Muscle layer of colon (tissue), 2 donors: Measurements from ENCODE around the gene MRS2.

ENCODE experiments used
- H3K27ac ChIP-seq: one replicate; pipeline ENCODE4 v1.7.0; 2013; ENCODE audit warnings: low read depth, mild to moderate bottlenecking, low read length, moderate library complexity
- H3K27me3 ChIP-seq, 2 donors: one replicate each; pipeline ENCODE4 v1.7.0; 2013; ENCODE audit warnings: low read length in 2 of 2, mild to moderate bottlenecking in 2 of 2; ENCODE audit not compliant: insufficient read depth in 2 of 2, control insufficient read depth in 1 of 2
- H3K36me3 ChIP-seq: one replicate; pipeline ENCODE4 v1.7.0; 2013; ENCODE audit warnings: mild to moderate bottlenecking, low read length; ENCODE audit not compliant: insufficient read depth
- H3K4me1 ChIP-seq: one replicate; pipeline ENCODE4 v1.7.0; 2013; ENCODE audit warnings: mild to moderate bottlenecking, low read length; ENCODE audit not compliant: insufficient read depth
- H3K4me3 ChIP-seq, 2 donors: one replicate each; pipeline ENCODE4 v1.7.0; 2013; ENCODE audit warnings: low read length in 2 of 2, low read depth in 1 of 2, mild to moderate bottlenecking in 1 of 2, moderate library complexity in 1 of 2
- H3K9ac ChIP-seq: one replicate; pipeline ENCODE4 v1.7.0; 2013; ENCODE audit warnings: low read length
- H3K9me3 ChIP-seq: one replicate; pipeline ENCODE4 v1.7.0; 2013; ENCODE audit warnings: mild to moderate bottlenecking, low read length
- donor health status: abdominal sarcoma.
- donor health status: Adenocarcinoma of cecum.

Gene MRS2

DNA sequence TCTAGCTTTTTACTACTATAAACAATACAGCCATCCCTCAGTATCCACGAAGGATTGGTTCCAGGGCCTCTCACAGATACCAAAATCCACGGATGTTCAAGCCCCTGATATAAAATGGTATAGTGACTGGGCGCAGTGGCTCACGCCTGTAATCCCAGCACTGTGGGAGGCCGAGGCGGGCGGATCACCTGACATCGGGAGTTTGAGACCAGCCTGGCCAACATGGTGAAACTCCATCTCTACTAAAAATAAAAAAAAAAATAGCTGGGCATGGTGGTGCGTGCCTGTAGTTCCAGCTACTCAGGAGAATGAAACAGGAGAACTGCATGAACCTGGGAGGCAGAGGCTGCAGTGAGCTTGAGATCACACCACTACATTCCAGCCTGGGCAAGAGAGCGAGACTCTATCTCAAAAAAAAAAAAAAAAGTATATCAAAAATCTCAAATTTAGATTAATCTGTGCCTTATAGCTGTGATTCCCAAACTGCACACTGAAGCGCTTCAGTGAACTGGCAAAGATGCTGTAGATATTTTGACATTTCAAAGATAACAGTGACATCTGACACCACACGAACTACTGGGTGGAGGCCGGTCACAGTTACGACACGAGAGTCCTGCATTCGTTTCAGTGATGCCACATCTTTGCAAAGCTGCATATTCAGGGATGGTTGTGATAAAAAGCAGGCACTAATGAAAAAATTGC, 38.3 kb downstream of the MRS2 start:
- H3K4me1 ChIP-seq: no peaks in the 10 kb centered on the region
- no peaks in the 10 kb centered on the region for H3K27me3 ChIP-seq
- no peak overlapping the region for H3K27ac ChIP-seq
- H3K9ac ChIP-seq: no peak overlapping the region
- H3K4me3 ChIP-seq: no peak overlapping the region
- H3K9me3 ChIP-seq: no peaks in the 10 kb centered on the region
- no peaks in the 10 kb centered on the region for H3K36me3 ChIP-seq

DNA sequence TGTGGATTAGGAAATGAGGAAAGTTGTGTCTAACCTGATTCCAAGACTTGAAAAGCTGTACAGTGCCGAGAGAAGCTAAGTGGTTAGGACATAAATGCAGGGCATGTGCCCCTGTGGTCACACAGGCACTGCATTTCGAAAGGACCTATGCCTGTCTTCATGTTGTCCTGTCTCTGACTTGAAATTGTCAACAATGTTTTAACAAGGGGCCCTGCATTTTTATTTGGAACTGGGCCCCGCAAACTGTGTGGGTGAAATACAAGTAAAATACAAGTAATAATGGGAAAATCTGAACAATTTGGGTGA, 38.8 kb downstream of the MRS2 start:
- H3K36me3 ChIP-seq: no peaks in the 10 kb centered on the region
- H3K9ac ChIP-seq: no peak overlapping the region
- no peaks in the 10 kb centered on the region for H3K27me3 ChIP-seq
- H3K4me3 ChIP-seq: no peak overlapping the region
- no peaks in the 10 kb centered on the region for H3K4me1 ChIP-seq
- H3K27ac ChIP-seq: no peak overlapping the region
- no peaks in the 10 kb centered on the region for H3K9me3 ChIP-seq

DNA sequence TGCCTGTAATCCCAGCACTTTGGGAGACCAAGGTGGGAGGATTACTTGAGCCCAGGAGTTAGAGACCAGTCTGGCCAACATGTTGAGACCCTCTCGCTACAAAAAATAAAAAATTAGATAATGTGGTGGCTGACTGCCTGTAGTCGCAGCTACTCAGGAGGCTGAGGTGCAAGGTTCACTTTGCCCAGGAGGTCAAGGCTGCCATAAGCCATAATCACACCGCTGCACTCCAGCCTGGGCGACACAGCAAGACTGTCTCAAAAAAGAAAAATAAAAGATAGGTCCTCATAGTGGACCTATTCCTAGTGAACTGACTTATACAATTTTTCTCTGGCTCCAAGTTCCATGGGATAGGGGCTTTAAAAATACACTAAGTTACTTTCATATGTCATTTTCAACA, 41.9 kb downstream of the MRS2 start:
- Histone ChIP-seq H3K27me3 (no peaks in the 10 kb centered on the region), H3K4me1 (no peaks in the 10 kb centered on the region), H3K9me3 (no peaks in the 10 kb centered on the region), H3K36me3 (no peaks in the 10 kb centered on the region), H3K27ac (no peak overlapping the region), H3K4me3 (no peak overlapping the region), H3K9ac (no peak overlapping the region)

DNA sequence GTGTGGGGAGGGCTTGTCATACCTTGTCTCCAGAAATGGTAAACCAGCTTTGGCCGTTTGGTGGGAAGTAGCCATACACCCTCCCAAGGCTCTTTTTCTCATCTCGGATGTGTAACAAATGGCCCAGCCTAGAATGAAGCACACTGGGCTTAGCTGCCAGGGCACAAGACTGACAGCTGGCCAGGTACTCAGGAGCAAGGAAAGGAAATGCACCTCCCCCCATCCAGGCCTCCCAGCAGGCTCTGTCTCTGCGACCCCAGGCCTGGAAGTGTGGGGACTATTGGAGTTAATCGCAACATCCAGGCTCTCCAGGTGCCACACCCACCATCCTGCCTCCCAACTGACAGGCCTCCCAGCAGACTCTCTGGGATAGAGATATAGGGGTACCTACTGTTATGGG, 43.0 kb downstream of the MRS2 start:
- Histone ChIP-seq H3K9me3 (no peaks in the 10 kb centered on the region), H3K4me3 (no peak overlapping the region), H3K4me1 (no peaks in the 10 kb centered on the region), H3K27ac (no peak overlapping the region), H3K36me3 (no peaks in the 10 kb centered on the region), H3K9ac (no peak overlapping the region), H3K27me3 (no peaks in the 10 kb centered on the region)

DNA sequence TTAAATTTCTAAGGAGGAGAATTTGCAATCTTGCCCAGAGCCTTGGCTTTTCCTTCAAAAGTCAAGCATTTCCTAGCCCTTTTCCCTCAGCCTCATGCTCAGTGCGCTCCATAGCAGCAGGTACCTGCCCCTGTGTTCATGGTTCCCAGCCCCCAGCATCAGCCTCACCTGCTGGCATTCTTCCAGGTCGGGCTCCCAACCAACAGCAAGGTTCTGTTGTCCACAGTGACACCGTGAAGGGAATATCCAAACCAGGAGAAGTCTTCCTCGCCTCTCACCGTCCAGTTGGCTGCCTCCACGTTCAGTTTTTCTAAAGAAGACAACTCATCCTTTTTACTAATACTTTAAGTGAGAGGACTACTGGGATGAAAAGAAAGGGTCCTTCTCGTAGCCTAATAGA, 43.9 kb downstream of the MRS2 start:
- H3K36me3 ChIP-seq: no peaks in the 10 kb centered on the region
- H3K27me3 ChIP-seq: no peaks in the 10 kb centered on the region
- H3K9ac ChIP-seq: no peak overlapping the region
- no peak overlapping the region for H3K4me3 ChIP-seq
- no peaks in the 10 kb centered on the region for H3K4me1 ChIP-seq
- no peak overlapping the region for H3K27ac ChIP-seq
- no peaks in the 10 kb centered on the region for H3K9me3 ChIP-seq

DNA sequence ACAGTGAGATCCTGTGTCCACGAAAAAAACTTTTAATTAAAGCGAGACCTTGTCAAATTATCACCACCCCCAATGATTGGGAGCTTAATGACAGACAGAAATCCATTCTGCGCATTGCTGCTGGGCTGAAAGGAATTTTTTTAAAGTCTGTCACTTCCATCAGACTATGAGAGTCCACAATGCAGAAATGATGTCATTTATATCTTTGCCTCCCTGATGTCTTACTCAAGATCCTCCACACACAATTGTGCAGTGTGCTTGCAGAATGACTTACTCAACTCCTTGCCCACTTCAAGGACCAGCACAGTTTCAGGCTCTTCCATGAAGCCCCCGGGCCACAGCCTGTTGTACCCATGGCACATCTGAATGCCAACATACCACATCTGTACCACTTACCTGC, 45.7 kb downstream of the MRS2 start:
- H3K27me3 ChIP-seq: no peaks in the 10 kb centered on the region
- no peaks in the 10 kb centered on the region for H3K36me3 ChIP-seq
- H3K4me1 ChIP-seq: no peaks in the 10 kb centered on the region
- no peaks in the 10 kb centered on the region for H3K9me3 ChIP-seq
- no peak overlapping the region for H3K4me3 ChIP-seq
- no peak overlapping the region for H3K9ac ChIP-seq
- H3K27ac ChIP-seq: no peak overlapping the region

DNA sequence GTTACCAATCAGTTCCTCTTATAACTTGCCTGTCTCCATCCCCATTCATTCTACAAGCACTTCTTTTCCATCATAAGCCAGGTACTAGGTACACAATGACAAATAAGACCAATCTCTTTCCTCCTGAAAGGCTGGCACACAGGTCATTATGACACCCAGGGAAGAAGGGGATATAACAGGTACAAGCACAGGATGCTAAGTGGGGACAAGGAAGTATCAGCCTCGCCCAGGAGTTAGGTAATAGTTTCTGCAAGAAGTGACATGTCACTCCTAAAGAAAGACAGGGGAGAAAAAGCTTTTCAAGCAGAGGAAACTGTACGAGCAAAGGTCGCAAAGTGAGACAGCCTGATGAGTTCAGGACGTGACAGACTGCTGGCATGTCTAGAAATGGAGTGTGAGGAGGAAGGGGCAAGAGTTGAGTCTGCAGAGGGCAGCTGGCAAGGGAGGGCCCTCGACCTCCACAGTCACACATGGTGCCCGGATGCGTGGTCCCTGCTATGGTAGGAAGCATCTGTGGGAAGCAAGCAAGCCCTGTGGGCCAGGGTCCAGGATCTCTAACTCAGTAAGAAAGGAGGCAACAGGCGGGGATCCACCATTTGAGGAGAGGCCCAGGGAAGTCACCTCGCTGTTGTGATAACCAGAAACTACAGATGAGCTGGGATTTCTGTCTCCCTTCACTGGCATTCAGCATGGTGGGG, 46.2 kb downstream of the MRS2 start:
- H3K27ac ChIP-seq: no peak overlapping the region
- no peak overlapping the region for H3K4me3 ChIP-seq
- no peaks in the 10 kb centered on the region for H3K36me3 ChIP-seq
- H3K9me3 ChIP-seq: no peaks in the 10 kb centered on the region
- no peak overlapping the region for H3K9ac ChIP-seq
- H3K27me3 ChIP-seq: no peaks in the 10 kb centered on the region
- H3K4me1 ChIP-seq: no peaks in the 10 kb centered on the region

DNA sequence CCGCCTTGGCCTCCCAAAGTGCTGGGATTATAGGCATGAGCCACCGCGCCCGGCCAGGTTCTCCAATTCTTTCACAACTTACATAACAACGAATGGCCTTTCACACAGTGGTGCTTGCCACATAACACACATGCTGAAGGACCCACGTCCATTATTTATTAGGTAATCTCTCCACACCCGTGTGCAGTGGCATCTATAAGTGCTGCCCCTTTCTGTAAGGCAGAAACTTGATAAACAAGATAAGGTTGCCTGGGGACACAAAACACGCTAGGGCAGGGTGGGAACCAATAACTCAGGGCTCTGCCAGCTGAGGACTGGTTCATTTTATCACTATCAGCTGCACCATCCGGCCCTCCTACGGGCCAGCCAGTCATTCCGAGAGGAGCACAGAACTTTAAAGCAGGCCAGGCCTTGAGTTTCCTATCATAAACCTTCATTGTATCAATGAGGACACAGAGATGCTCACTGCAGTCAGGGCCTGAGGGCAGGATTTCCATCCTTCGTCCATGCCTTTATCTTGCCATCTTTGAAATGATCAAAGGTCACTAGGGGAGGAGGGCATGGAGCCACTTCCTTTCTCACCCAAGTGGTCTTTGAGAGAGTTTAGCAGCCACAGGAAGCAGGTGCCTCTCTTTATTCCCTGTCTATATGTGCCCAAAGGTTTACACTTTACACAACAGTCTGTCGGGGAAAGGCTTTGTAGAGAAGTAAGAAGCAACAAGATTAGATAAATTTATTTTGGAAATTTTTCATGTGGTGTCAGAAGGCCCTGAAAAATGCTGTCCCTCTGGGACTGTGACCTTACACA, 49.0 kb downstream of the MRS2 start:
- H3K27me3 ChIP-seq: no peaks in the 10 kb centered on the region
- H3K4me3 ChIP-seq: no peak overlapping the region
- no peak overlapping the region for H3K9ac ChIP-seq
- no peaks in the 10 kb centered on the region for H3K9me3 ChIP-seq
- H3K4me1 ChIP-seq: no peaks in the 10 kb centered on the region
- no peaks in the 10 kb centered on the region for H3K36me3 ChIP-seq
- H3K27ac ChIP-seq: no peak overlapping the region

DNA sequence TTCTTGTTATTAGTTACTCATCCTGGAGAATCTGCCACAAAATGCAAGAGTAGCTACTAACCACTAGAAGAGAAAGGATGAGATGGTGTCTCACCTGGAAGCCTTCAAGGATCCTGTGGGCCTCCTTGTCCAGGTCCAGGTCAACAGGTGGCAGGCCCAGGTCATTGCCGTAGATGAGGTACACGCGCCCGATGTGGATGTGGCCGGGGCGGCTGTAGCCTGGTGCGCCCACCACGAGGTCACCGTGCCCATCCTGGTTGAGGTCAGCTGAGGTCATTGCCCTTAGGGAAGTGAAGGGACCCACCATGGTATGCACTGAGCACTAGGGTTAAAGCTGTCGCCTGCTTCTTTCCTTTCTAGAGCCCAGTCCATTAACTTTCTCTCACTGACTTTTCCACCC, 51.2 kb downstream of the MRS2 start:
- Histone ChIP-seq H3K36me3 (no peaks in the 10 kb centered on the region), H3K9me3 (no peaks in the 10 kb centered on the region), H3K27me3 (no peaks in the 10 kb centered on the region), H3K4me3 (no peak overlapping the region), H3K9ac (no peak overlapping the region), H3K4me1 (no peaks in the 10 kb centered on the region), H3K27ac (no peak overlapping the region)

DNA sequence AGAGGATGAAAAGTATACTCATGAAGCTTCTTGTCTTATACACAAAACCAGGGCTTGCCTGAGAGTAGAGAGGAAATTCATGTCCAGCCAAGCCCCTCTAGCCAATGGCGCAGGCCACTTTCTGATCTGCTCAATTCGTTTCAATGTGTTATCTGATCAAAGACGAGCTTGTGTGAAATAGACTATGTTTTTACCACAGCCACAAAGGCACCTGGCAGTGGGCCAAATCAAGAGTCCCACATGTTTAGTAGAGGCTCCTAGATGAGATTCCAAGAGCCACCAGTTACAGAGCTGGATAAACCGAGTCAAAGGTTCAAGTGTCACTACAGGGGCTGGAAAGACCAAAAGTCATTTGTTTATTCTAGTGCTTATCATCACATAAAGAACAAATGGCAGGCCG, 51.7 kb downstream of the MRS2 start:
- Histone ChIP-seq H3K36me3 (no peaks in the 10 kb centered on the region), H3K27ac (no peak overlapping the region), H3K4me3 (no peak overlapping the region), H3K9me3 (no peaks in the 10 kb centered on the region), H3K4me1 (no peaks in the 10 kb centered on the region), H3K9ac (no peak overlapping the region), H3K27me3 (no peaks in the 10 kb centered on the region)

DNA sequence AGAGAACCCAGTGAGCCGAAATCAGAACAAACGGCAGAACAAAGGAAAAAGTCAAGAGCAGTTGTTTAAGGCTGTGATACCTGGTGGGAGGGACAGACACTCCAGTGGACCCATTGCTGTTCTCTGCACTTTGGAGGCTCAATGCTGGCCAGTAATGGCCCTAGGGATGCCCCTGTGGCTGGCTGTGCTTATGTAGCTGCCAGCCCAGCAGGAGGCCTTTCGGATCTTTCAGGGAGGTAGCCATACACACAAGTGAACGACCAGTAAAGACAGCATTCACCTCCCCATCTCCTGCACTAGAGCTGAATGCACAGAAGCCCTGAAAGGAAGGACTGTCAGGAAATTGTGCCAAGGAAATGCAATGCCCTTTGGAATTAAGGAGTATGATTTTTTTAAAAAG, 52.3 kb downstream of the MRS2 start:
- Histone ChIP-seq H3K4me1 (no peaks in the 10 kb centered on the region), H3K9ac (no peak overlapping the region), H3K27me3 (no peaks in the 10 kb centered on the region), H3K9me3 (no peaks in the 10 kb centered on the region), H3K4me3 (no peak overlapping the region), H3K36me3 (no peaks in the 10 kb centered on the region), H3K27ac (no peak overlapping the region)
